ENCODE measurements around the gene MFSD8. TPM values are rescaled to one million over a fixed set of nuclear protein-coding genes. Genes with fewer than 3 reads are reported as not detected.

MFSD8 gene
- total and polyA plus RNA-seq, 2 of the 8 experiments (the other 6 are each of a cell fraction or from before 2014, with no cell fraction given) = 9.2 to 15.8 TPM

DNA sequence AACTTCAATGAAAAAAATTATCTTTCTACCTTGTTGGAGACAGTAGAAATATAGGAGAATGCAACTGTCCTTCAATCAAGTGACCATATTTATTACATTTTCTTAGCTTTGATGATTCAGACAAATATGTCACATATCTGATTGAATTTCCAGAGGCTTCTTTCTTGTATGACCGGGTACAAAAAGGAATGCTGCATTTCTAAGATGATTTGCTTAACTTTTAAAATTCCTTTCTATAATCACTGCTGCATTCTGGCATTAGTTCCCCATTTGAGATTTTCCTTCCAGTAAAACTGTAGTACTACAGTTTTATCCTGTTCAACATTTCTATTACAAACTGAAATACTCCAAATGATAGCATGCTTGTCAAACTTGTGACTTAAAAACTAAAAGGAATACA is 5.2 kb downstream of the MFSD8 start (continued):
- TF ChIP-seq, protein P1, sequence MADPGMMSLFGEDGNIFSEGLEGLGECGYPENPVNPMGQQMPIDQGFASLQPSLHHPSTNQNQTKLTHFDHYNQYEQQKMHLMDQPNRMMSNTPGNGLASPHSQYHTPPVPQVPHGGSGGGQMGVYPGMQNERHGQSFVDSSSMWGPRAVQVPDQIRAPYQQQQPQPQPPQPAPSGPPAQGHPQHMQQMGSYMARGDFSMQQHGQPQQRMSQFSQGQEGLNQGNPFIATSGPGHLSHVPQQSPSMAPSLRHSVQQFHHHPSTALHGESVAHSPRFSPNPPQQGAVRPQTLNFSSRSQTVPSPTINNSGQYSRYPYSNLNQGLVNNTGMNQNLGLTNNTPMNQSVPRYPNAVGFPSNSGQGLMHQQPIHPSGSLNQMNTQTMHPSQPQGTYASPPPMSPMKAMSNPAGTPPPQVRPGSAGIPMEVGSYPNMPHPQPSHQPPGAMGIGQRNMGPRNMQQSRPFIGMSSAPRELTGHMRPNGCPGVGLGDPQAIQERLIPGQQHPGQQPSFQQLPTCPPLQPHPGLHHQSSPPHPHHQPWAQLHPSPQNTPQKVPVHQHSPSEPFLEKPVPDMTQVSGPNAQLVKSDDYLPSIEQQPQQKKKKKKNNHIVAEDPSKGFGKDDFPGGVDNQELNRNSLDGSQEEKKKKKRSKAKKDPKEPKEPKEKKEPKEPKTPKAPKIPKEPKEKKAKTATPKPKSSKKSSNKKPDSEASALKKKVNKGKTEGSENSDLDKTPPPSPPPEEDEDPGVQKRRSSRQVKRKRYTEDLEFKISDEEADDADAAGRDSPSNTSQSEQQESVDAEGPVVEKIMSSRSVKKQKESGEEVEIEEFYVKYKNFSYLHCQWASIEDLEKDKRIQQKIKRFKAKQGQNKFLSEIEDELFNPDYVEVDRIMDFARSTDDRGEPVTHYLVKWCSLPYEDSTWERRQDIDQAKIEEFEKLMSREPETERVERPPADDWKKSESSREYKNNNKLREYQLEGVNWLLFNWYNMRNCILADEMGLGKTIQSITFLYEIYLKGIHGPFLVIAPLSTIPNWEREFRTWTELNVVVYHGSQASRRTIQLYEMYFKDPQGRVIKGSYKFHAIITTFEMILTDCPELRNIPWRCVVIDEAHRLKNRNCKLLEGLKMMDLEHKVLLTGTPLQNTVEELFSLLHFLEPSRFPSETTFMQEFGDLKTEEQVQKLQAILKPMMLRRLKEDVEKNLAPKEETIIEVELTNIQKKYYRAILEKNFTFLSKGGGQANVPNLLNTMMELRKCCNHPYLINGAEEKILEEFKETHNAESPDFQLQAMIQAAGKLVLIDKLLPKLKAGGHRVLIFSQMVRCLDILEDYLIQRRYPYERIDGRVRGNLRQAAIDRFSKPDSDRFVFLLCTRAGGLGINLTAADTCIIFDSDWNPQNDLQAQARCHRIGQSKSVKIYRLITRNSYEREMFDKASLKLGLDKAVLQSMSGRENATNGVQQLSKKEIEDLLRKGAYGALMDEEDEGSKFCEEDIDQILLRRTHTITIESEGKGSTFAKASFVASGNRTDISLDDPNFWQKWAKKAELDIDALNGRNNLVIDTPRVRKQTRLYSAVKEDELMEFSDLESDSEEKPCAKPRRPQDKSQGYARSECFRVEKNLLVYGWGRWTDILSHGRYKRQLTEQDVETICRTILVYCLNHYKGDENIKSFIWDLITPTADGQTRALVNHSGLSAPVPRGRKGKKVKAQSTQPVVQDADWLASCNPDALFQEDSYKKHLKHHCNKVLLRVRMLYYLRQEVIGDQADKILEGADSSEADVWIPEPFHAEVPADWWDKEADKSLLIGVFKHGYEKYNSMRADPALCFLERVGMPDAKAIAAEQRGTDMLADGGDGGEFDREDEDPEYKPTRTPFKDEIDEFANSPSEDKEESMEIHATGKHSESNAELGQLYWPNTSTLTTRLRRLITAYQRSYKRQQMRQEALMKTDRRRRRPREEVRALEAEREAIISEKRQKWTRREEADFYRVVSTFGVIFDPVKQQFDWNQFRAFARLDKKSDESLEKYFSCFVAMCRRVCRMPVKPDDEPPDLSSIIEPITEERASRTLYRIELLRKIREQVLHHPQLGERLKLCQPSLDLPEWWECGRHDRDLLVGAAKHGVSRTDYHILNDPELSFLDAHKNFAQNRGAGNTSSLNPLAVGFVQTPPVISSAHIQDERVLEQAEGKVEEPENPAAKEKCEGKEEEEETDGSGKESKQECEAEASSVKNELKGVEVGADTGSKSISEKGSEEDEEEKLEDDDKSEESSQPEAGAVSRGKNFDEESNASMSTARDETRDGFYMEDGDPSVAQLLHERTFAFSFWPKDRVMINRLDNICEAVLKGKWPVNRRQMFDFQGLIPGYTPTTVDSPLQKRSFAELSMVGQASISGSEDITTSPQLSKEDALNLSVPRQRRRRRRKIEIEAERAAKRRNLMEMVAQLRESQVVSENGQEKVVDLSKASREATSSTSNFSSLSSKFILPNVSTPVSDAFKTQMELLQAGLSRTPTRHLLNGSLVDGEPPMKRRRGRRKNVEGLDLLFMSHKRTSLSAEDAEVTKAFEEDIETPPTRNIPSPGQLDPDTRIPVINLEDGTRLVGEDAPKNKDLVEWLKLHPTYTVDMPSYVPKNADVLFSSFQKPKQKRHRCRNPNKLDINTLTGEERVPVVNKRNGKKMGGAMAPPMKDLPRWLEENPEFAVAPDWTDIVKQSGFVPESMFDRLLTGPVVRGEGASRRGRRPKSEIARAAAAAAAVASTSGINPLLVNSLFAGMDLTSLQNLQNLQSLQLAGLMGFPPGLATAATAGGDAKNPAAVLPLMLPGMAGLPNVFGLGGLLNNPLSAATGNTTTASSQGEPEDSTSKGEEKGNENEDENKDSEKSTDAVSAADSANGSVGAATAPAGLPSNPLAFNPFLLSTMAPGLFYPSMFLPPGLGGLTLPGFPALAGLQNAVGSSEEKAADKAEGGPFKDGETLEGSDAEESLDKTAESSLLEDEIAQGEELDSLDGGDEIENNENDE (IDR thresholded peaks at IDR 0.05; ENCODE audit: insufficient replicate concordance, low read length) = no peak
- no peak for TF ChIP-seq BRCA1 (IDR thresholded peaks at IDR 0.05; ENCODE audit: low read depth, low read length)
- no peak for TF ChIP-seq TEAD4 (IDR thresholded peaks at IDR 0.05; ENCODE audit: low read depth, low read length)
- TF ChIP-seq NRF1 (IDR thresholded peaks at IDR 0.05; ENCODE audit: low read depth, low read length) = no peak
- no peak for TF ChIP-seq POLR2AphosphoS5 (IDR thresholded peaks at IDR 0.05; ENCODE audit: low read depth, low read length)

Measured in H1 (cell line).